ENCODE results near the gene QPCTL.
A peak's percentile ranks its signal among the peaks of the same experiment; 100 is the strongest.
"Not testable (repeated sequence)": the region's sequence is repeated elsewhere in the genome, so short reads cannot be mapped to it uniquely, and the experiment has no call there.

QPCTL gene

DNA sequence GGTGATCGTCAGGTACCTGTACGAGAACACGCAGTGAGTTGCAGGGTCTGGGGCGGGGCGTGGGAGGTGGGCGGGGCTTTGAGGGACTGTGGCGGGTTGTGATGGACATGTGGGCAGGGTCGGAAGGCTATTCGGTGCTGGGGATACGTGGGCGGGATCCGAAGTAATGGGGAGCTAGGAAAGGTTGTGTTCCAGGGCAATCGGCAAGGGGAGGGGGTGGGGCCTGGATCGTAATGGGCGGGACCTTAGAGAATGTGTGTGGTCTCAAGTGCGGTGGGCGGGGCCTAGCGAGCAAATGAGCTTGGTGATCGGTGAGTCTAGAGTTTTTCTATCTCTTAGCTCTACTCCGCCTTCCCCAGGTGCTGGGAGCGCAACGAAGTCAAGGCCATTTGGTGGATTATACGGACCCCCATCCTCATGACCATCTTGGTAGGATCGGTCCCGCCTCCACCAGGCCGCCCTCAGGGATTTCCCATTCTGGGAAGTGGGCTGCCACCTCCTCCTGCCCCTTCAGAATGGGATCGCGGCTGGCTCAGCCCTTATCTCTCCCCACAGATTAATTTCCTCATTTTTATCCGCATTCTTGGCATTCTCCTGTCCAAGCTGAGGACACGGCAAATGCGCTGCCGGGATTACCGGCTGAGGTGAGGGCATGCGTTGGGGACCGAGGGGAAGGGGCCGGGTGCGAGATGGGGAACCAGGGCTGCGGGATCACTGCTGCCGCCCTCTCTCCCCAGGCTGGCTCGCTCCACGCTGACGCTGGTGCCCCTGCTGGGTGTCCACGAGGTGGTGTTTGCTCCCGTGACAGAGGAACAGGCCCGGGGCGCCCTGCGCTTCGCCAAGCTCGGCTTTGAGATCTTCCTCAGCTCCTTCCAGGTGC is 14.9 kb upstream of the QPCTL start:
- DNase-seq: no peak

- peak; percentile 44 for DNase-seq
These were observed 11.0 kb upstream of the QPCTL start for GRCh38 chr19:45681391-45682015.

DNA sequence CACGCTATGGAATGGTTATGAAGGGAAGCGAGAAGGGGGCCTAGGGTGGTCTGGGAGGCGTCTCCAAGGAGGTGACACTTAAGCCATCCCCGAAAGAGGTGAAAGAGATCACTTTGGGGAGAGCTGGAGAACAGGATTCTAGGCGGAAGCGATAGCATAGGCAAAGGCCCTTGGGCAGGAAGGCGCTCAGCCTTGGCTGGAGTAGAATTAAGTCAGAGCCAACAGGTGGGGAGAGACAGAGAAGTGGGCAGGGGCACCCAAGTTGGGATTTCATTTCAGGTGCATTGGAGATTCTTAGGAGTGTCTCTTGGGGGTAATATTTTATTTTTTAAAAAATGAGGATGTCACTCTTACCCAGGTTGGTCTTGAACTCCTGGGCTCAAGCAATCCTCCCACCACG is 10.3 kb upstream of the QPCTL start:
- DNase-seq: no peak

GRCh38 chr19:45682908-45683307 is 9.6 kb upstream of the QPCTL start:
- DNase-seq: no peak

DNA sequence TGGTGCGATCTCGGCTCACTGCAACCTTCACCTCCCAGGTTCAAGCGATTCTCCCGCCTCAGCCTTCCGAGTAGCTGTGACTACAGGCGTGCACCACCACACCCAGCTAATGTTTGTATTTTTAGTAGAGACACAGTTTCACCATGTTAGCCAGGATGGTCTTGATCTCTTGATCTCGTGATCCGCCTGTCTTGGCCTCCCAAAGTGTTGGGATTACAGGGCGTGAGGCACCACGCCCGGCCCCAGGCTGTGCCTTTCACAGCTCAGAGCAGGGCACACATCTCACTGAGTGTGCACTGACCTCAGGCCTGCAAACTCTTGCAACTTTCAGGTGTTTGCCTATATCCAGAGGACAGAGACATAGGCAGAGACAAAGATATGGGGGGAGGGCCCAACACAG is 7.4 kb upstream of the QPCTL start:
- DNase-seq: not testable (repeated sequence)

GRCh38 chr19:45687599-45687998 is 4.9 kb upstream of the QPCTL start:
- no peak for DNase-seq

- no peak for DNase-seq
These were observed 815 bp upstream of the QPCTL start, which contains the start of gene SNRPD2 for GRCh38 chr19:45691516-45692186. TSS of gene SNRPD2 (minus strand) at chr19:45691953. CDS start at chr19:45691888, 65 bp downstream.

DNA sequence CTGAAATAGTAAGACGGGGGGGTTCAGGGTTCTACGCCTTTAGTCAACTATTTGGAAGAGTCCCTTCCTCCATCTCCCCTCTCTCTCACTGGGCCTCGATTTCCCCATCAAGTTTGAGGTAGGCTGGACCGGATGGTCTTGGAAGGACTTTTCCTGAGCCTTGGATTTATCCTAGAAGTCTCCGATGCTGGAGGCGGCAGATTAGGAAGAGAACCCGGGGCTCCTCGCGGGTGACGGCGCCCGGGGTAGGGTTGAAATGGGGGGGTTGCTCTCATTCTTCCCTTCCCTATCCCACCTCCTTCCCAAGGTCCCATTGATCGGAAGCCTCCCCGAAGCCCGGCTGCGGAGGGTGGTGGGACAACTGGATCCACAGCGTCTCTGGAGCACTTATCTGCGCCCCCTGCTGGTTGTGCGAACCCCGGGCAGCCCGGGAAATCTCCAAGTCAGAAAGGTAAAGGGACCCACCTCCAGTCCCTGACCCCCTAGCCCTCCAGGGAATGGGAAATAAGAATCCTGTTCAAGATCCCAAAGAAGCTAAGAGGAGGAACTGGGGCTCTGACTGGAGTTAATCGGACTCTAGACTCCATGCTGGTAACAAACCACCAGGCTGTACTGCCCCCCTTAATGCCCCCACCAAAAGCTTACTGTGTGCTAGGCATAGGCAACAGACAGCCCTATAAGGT is 781 bp downstream of the QPCTL start:
- no peak for DNase-seq

GRCh38 chr19:45701676-45702075 is 9.2 kb downstream of the QPCTL start:
- no peak for DNase-seq

- no peak for DNase-seq
These were observed 12.6 kb downstream of the QPCTL start for GRCh38 chr19:45705115-45705514.

DNA sequence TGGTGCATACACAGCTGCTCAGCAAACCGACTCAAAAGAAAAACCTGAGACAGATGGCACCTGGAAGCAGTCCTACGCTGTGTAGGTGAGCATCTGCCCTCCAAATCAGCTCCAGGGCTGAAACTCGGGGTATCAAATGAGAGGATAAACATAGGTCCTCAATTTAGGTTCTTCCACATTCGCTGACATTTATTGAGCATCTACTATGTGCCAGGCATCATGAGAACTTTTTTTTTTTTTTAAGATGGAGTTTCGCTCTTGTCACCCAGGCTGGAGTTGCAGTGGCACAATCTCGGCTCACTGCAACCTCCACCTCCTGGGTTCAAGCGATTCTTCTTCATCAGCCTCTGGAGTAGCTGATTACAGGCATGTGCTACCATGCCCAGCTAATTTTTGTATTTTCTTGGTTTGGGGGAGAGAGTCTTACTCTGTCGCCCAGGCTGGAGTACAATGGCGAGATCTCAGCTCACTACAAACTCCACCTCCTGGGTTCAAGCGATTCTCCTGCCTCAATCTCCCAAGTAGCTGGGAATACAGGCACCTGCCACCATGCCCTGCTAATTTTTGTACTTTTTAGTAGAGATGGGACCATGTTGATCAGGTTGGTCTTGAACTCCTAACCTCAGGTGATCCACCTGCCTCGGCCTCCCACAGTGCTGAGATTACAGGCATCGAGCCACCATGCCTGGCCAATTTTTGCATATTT is 13.4 kb downstream of the QPCTL start:
- no peak for DNase-seq

DNA sequence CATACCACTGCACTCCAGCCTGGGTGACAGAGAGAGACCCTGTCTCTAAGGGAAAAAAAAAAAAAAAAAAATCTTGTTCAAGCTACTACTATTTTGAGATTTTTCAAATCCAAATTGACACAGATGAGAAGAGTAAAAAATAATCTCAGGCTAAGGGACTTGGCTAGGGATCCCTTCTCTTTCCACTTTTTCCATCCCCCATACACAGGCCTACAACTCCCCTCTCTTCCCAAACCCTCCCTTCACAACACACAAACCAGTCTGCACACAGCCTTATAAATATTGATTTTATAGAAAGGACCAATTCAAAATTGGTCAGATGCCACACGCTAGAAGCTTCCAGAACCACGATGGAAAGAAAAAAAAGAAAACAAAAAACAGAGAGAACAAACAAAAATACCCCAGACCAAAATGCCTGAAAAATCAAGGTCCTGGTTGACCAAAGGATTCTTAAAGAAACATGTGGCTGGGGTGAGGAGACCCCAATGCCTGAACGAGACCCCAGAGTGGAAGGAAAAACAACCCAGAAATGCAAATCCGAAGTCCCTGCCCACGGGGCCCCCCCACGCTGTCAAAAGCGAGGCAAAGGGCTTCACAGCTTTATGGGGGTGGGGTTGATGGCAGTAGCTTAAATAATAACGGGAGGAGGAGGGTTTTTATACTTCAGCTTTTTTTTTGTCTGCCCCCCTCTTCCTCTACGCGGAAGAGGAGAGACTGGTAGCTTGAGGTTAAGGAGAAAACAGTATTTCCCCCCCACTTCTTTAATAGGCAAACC is 18.1 kb downstream of the QPCTL start:
- no peak for DNase-seq

DNA sequence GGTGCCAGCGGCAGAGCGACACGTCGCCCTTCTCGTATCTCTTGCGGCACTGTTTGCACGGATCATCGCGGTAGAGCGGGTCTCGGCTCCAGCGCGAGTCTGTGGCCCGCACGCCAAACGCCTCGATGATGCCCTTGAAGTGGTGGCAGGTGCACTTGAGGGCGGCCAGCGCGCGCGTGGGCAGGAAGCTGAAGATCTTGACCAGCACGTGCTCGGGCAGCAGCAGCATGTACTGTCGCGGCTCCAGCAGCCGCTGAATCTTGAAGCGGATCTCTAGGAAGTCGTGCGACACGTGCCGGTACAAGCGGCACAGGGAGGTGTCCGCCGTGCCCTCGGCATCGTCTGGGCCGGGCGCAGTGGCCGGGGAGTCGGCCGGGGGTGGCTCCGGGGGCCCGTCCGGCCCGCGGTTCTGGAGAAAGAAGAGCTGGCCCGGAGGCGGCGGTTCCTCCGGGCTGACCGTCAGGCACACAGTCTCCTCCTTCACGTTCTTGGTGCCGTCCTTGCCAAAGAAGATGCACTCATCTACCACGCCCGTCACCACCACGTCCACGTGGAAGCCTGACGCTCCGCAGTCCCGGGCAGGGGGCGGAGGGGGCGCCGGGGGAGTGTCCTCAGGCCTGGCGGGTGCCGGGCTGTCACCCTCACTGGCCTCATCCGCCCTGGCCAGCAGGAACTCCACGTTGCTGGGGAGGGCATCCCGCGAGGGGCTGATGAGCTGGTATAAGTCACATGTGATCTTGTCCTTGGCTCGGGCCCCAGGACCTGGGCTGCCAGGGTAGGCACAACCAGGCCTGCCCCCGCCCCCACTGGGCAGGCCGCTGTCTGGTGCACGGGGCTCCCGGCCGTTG is 19.6 kb downstream of the QPCTL start:
- DNase-seq: no peak

GRCh38 chr19:45712699-45713067 is 20.2 kb downstream of the QPCTL start:
- no peak for DNase-seq

- DNase-seq: no peak
These were observed 20.7 kb downstream of the QPCTL start for GRCh38 chr19:45713141-45713540.

DNA sequence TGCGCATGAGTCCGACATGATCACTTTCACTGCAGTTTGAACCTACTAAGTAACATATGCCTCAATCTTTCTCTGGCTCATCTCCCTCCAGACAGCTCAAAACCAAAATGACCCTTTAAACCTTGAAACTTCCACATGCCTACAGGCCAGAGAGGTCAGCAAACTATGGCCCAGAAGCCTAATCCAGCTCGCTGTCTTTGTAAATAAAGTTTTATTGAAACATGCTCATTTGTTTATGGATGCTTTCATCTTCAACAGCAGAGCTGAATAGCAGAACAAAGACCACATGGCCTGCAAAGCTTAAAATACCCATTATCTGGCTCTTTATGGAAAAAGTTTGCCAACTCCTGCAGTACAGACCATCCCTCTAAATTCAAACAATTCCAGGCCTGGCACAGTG is 22.7 kb downstream of the QPCTL start:
- no peak for DNase-seq

- DNase-seq: no peak
These were observed 24.1 kb downstream of the QPCTL start for GRCh38 chr19:45716359-45717130.

- DNase-seq: peak; percentile 89
These were observed 24.9 kb downstream of the QPCTL start for GRCh38 chr19:45717131-45717982.
